ENCODE measurements around the gene DNAH1.

The DNAH1 gene

GRCh38 chr3:52346623-52347530, 30.8 kb downstream of the DNAH1 start:
- no peak for TF ChIP-seq Cebpa-rat (IDR thresholded peaks at IDR 0.05)
- H3K9me3 ChIP-seq = no peaks in the 10 kb centered on the region
- H3K4me3 ChIP-seq = no peak overlapping the region
- no peak overlapping the region for H3K9ac ChIP-seq
- no peak overlapping the region for H3K27ac ChIP-seq
- H3K4me1 ChIP-seq = peaks cover 39% of the 10 kb centered on the region
- no peak overlapping the region for H3K4me2 ChIP-seq
- peaks cover 56% of the 10 kb centered on the region; the same call in 1 of the 2 replicates for H3K36me3 ChIP-seq
- H4K20me1 ChIP-seq = no peaks in the 10 kb centered on the region
- H3K27me3 ChIP-seq = no peaks in the 10 kb centered on the region

GRCh38 chr3:52347716-52348635, 31.9 kb downstream of the DNAH1 start:
- no peak for TF ChIP-seq Cebpa-rat (IDR thresholded peaks at IDR 0.05)
- no peak overlapping the region for H3K27ac ChIP-seq
- peaks cover 33% of the 10 kb centered on the region for H3K4me1 ChIP-seq

GRCh38 chr3:52349131-52349530, 33.0 kb downstream of the DNAH1 start:
- TF ChIP-seq Cebpa-rat (IDR thresholded peaks at IDR 0.05) = no peak
- peaks cover 73% of the 10 kb centered on the region for H3K36me3 ChIP-seq

More at GRCh38 chr3:52347716-52348635, 31.9 kb downstream of the DNAH1 start:
- H4K20me1 ChIP-seq = no peaks in the 10 kb centered on the region
- no peaks in the 10 kb centered on the region for H3K27me3 ChIP-seq
- H3K9ac ChIP-seq = no peak overlapping the region
- H3K4me3 ChIP-seq = no peak overlapping the region
- H3K4me2 ChIP-seq = no peak overlapping the region
- no peaks in the 10 kb centered on the region for H3K9me3 ChIP-seq
- peaks cover 67% of the 10 kb centered on the region for H3K36me3 ChIP-seq

DNA sequence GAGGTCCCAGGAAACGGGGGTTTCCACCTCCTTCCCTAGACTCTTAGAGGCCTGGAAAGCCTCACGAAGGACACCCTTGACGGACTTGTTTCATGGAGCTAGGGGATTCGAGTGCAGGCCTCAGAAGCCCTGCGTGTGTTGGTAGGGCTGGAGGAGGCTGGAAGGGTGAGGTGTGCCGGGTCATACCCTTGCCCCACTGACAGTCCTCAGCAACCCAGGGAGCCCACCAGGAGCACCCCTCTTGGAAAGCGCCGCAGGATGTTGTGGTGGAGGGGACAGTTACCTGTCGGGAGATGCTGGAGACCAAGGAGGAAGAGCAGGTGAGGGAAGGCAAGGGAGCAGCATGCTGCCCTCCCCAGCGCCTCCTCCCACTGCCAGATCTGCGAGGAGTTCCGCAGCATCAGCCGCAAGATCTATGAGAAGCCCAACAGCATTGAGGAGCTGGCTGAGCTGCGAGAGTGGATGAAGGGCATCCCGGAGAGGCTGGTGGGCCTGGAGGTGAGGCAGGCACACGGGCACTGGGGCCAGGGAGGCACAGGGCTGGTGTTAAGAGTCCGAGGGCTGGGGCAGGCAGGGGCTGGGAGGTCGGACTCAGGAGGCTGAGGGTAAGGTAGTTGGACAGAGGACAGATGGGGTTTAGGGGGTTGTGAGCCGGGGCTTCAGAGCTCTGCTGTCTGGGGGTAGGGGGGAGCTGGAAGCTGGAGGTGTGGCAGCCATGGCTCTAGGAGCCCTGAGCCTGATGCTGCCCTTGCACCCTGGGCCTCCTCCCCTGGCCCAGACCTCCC, 33.7 kb downstream of the DNAH1 start:
- peaks cover 73% of the 10 kb centered on the region for H3K36me3 ChIP-seq
- no peak overlapping the region for H3K4me3 ChIP-seq
- H4K20me1 ChIP-seq = no peaks in the 10 kb centered on the region
- 0 out of 2 replicates have a peak overlapping the region, but pooled peaks have one; percentile 2 for H3K9ac ChIP-seq
- no peak for TF ChIP-seq Cebpa-rat (IDR thresholded peaks at IDR 0.05)
- no peaks in the 10 kb centered on the region for H3K27me3 ChIP-seq
- H3K4me1 ChIP-seq = peaks cover 29% of the 10 kb centered on the region
- H3K4me2 ChIP-seq = peak overlapping the region; percentile 39
- peak overlapping the region; percentile 9; the same call in 1 of the 2 replicates for H3K27ac ChIP-seq
- H3K9me3 ChIP-seq = no peaks in the 10 kb centered on the region

More at GRCh38 chr3:52349131-52349530, 33.0 kb downstream of the DNAH1 start:
- H3K27me3 ChIP-seq = no peaks in the 10 kb centered on the region
- H3K4me2 ChIP-seq = no peak overlapping the region
- H3K4me1 ChIP-seq = peaks cover 29% of the 10 kb centered on the region
- no peaks in the 10 kb centered on the region for H3K9me3 ChIP-seq
- H3K27ac ChIP-seq = no peak overlapping the region
- H4K20me1 ChIP-seq = no peaks in the 10 kb centered on the region
- H3K4me3 ChIP-seq = no peak overlapping the region
- H3K9ac ChIP-seq = no peak overlapping the region

GRCh38 chr3:52350416-52350815, 34.3 kb downstream of the DNAH1 start:
- Histone ChIP-seq H3K36me3 (peaks cover 73% of the 10 kb centered on the region), H3K27me3 (no peaks in the 10 kb centered on the region), H3K4me2 (peak overlapping the region; percentile 39)

DNA sequence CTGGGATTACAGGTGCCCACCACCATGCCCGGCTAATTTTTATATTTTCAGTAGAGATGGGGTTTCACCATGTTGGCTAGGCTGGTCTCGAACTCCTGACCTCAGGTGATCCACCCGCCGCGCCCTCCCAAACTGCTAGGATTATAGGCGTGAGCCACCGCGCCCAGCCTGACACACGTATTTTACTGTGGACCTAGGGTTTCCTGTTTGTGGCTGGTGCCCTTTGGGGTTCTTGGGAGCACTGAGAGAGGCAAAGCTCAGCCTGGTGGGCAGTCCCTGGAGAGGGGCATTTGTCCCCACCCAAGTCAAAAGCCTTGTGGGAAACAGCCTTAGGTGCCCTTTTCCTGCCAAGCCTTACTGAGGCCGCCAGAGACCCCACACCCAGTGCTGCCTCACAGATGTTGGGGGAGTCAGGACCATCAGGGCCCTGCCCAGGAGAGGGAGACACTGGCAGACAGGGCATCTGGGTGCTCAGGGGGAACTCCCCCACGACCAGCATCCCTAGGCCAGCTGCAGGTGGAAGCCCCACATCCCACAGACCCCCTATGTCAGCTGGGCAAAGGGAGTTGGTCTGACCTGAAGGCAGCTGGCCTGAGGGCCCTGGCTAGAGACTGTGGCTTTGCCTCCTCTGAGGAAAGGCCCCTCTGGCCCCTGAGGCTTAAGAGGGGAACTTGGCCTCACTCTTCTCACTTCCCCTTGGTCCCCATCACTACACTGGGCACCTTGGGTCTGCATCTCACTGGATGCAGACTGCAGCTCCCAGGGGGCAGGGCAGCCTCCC, 35.1 kb downstream of the DNAH1 start:
- H3K4me2 ChIP-seq = peak overlapping the region; percentile 39
- H3K36me3 ChIP-seq = peaks cover 72% of the 10 kb centered on the region
- 0 out of 2 replicates have a peak overlapping the region, but pooled peaks have one; percentile 29 for H3K9ac ChIP-seq

More at GRCh38 chr3:52350416-52350815, 34.3 kb downstream of the DNAH1 start:
- no peaks in the 10 kb centered on the region for H3K9me3 ChIP-seq
- H3K27ac ChIP-seq = peak overlapping the region; percentile 9; the same call in 1 of the 2 replicates
- H3K4me1 ChIP-seq = peaks cover 29% of the 10 kb centered on the region
- H4K20me1 ChIP-seq = no peaks in the 10 kb centered on the region
- 0 out of 2 replicates have a peak overlapping the region, but pooled peaks have one; percentile 2 for H3K9ac ChIP-seq
- no peak for TF ChIP-seq Cebpa-rat (IDR thresholded peaks at IDR 0.05)
- no peak overlapping the region for H3K4me3 ChIP-seq

GRCh38 chr3:52351762-52352368, 35.7 kb downstream of the DNAH1 start:
- Histone ChIP-seq H3K4me3 (no peak overlapping the region), H3K36me3 (peaks cover 66% of the 10 kb centered on the region), H3K27me3 (no peaks in the 10 kb centered on the region), H3K4me2 (peak overlapping the region; percentile 39; the same call in 1 of the 2 replicates), H3K4me1 (peaks cover 23% of the 10 kb centered on the region), H3K27ac (0 out of 2 replicates have a peak overlapping the region, but pooled peaks have one; percentile 7), H3K9me3 (no peaks in the 10 kb centered on the region), H3K9ac (no peak overlapping the region), H4K20me1 (no peaks in the 10 kb centered on the region)
- no peak for TF ChIP-seq Cebpa-rat (IDR thresholded peaks at IDR 0.05)

More for the DNA sequence above, 35.1 kb downstream of the DNAH1 start:
- Histone ChIP-seq H3K4me3 (no peak overlapping the region), H4K20me1 (no peaks in the 10 kb centered on the region), H3K4me1 (peaks cover 29% of the 10 kb centered on the region), H3K27me3 (no peaks in the 10 kb centered on the region), H3K27ac (peak overlapping the region; percentile 7), H3K9me3 (no peaks in the 10 kb centered on the region)
- TF ChIP-seq Cebpa-rat (IDR thresholded peaks at IDR 0.05) = no peak

DNA sequence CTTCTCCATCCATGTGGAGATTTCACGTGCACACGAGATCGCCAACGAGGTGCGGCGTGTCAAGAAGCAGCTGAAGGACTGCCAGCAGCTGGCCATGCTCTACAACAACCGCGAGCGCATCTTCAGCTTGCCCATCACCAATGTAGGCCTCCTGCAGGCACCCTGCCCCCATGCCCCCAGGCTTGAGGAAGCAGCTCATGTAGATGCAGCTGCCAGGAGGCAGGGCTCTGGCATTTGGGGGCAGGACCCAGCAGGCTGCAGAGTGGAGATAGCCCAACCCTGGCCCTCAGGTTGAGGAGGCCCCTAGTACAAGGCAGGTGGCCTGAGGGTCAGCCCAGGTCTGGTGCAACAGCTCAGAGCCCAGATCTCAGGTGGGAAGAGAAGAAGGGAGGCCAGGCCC, 36.4 kb downstream of the DNAH1 start:
- Histone ChIP-seq H3K27ac (no peak overlapping the region), H3K9ac (no peak overlapping the region), H3K36me3 (peaks cover 68% of the 10 kb centered on the region), H3K4me3 (no peak overlapping the region), H3K9me3 (no peaks in the 10 kb centered on the region), H3K27me3 (no peaks in the 10 kb centered on the region), H3K4me2 (no peak overlapping the region), H3K4me1 (peaks cover 22% of the 10 kb centered on the region), H4K20me1 (no peaks in the 10 kb centered on the region)
- TF ChIP-seq Cebpa-rat (IDR thresholded peaks at IDR 0.05) = no peak
